NCI-H2227 treated with DMSO at 0.1 percent for 48 hours (cell line): Measurements from ENCODE around the gene NTF4.

Experiments used
- DNase-seq: peaks from one replicate; lab custom pipeline; 2025; lab: John Stamatoyannopoulos, UW

The NTF4 gene, protein sequence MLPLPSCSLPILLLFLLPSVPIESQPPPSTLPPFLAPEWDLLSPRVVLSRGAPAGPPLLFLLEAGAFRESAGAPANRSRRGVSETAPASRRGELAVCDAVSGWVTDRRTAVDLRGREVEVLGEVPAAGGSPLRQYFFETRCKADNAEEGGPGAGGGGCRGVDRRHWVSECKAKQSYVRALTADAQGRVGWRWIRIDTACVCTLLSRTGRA

DNA sequence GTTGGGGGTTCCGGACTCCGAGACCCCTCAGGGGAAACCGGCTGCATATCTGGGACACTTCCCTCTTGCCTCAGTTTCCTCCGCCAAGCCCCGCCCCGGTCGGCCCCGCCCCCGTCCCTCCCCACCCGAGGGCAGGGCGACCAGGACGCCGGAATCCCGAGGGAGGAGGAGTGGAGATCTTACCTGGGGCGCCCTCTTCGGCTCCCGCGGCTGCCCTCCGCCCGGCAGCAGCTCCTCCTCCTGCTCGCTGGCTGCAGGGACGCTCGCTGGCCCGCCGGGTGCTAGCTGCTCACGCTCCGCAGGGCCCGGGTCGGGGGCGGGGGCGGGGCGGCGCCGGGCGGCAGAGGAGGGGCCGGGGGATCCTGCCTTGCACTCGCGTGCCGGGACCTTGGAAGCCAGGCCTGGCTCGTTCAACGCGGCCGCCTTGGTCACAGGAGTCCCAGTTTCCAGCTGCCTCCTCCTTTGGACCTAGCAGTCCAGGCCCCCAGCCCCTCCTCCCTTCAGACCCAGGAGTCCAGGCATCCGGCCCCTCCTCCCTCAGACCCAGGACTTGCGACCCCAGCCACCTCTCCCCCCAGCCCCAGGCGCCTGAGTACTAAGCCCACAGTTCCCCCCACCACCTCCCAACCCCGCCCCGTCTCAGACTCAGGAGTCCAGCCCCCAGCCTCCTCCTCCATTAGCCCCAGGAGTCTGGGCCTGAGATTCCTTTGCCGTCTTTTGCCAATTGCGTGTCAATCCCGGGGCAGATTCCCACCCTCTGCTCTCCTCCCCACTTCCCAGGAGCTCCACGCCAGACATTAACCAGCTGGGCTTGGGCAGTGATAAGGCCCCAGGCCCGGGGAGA lies at the start of gene NTF4:
TSS of gene NTF4 (minus strand) at position 51 of the 844 bp plus-strand sequence. CDS start 2,821 bp downstream, outside the sequence.
- DNase-seq: no peak

DNA sequence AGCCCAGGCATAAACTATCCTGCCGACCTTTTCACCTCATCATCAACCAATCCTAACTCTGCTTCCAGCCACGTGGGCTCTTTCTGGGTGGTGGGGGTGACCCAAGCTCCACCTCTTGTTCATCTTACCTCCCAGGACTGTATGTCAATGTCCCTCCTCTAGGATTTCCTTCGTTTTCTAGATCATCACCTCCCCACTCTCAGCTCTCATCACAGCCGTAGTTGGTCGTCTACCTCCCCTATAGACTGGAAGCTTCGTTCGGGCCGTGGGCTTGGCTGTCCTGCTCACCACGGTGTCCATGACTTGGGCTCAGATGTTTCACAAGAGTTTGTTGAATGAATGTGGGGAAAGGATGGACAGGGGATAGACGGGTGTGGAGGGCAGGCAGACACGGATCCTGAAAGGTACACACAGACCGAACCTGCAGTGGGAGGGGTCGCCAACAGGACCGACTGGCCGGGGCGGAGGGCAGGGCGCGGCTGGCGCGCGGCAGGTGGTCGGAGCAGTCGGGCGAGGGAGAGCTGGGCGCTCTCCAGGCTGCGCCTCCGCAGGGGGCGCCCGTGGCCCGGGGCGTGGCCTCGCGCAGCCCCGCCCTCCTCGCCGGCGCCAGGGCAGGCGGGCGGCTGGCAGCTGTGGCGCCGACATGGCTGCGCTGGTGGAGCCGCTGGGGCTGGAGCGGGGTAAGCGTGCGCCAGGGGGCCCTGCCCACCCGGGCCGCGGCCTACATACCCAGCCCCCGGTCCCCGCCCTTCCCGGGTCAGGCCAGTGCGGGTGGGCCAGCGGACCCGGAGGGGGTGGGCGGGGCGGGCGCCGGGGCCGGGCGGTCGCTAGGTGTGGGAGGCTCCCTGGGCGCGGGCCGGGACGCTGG lies 49.4 kb upstream of the NTF4 start, which contains the start of gene LIN7B:
TSS of gene LIN7B (plus strand) at position 609 of the 868 bp plus-strand sequence. CDS start at position 644, 35 bp downstream.
- peak; percentile 33 for DNase-seq

DNA sequence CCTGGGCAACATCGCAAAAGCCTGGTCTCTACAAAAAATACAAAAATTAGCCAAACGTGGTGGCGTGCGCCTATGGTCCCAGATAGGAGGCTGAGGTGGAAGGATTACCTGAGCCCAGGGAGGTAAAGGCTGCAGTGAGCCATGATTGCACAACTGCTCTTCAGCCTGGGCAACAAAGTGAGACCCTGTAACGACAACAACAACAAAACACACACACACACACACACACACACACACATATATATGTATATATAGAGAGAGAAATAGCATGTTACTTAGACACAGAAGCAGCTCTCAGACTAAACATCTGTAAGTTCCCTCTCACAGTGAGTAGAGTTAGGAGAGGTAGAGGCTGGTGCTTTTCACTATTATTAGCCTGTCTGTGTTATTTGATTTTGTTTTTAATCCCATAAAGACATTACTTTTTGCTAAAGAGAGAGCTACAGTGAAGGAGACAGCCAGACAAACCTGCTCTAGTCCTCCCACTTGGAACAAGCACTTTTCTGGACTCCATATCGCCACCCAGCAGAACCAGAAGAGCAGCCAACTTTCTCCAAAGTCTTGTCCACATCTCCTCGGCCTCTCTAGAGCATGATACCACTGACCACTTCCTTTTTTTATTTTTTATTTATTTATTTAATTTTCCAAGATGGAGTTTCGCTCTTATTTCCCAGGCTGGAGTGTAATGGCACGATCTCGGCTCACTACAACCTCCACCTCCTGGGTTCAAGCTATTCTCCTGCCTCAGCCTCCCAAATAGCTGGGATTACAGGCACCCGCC lies 46.8 kb upstream of the NTF4 start:
- no peak for DNase-seq

DNA sequence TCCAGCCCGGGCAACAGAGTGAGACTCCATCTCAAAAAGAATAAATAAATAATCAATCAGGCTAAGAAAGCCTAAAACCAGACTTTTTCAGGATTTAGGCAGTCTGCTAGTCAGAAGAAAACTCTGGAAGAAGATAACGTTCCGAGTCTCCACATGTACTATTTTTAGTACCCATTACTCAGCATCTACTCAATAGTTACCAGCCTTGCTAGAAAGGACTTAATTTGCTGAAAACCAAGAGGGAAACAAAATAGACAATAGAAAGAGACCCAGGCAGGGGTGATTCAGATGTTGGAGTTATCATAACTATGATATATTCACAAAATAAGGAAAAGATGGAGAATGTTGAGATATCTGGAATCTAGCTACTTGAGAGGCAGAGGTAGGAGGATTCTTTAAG lies 45.9 kb upstream of the NTF4 start:
- DNase-seq: no peak

DNA sequence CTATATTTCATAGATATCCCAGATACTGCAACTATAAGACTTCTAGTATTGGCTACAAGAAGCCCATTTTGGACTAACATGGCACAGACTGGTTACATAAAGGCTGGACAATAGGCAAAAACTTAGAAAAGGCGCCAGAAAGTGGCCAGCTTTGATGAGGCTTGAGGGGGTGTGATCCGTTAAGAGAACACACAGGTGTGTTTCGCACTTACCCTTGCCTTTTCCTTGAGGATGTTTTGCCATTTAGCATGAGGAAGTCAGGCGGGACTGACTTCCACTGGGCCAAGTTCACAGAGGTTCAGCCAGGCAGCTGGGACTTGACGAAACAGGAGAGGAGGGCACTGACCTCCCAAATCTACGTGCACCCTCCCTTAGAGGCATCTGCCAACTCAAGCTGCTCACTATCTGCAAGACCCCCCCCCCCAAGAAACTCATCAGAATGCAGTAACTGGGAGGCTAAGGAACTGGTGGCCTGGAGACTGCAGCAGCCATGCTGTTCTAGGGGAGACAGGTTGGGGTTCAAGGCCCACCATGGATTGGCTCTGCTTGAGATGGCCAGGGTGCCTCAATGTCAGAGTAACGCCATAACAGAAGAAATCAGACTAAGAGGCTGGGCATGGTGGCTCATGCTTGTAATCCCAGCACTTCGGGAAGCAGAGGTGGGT lies 45.1 kb upstream of the NTF4 start:
- no peak for DNase-seq

DNA sequence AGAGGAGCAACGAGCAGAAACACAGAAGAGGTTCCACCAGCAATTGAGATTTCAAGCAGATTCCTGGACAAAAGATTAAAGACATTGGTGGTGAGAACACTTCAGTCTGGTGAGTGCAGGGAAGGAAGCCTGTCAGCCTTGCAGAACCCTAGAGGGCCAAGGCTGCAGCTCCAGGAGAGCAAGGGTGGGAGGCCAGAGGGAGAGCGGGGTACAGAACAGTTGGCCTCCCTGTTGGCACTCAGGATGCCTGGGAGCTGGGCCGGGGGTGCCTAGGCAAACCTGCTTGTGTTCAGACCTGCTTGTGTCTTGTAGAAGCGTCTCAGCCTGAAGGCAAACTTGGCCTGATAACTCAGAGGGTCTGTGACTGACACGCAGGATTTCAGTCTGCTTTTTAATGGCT lies 44.4 kb upstream of the NTF4 start:
- DNase-seq: no peak

DNA sequence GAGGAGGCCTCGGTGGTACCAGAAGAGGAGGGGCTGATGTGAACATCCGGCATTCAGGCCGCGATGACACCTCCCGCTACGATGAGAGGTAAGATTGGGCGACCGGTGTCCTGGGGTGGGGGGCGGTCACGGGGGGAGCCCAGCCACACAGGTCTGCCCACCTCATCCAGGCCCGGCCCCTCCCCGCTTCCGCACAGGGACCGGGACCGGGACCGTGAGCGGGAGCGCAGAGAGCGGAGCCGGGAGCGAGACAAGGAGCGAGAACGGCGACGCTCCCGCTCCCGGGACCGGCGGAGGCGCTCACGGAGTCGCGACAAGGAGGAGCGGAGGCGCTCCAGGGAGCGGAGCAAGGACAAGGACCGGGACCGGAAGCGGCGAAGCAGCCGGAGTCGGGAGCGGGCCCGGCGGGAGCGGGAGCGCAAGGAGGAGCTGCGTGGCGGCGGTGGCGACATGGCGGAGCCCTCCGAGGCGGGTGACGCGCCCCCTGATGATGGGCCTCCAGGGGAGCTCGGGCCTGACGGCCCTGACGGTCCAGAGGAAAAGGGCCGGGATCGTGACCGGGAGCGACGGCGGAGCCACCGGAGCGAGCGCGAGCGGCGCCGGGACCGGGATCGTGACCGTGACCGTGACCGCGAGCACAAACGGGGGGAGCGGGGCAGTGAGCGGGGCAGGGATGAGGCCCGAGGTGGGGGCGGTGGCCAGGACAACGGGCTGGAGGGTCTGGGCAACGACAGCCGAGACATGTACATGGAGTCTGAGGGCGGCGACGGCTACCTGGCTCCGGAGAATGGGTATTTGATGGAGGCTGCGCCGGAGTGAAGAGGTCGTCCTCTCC lies 43.2 kb upstream of the NTF4 start:
- no peak for DNase-seq

DNA sequence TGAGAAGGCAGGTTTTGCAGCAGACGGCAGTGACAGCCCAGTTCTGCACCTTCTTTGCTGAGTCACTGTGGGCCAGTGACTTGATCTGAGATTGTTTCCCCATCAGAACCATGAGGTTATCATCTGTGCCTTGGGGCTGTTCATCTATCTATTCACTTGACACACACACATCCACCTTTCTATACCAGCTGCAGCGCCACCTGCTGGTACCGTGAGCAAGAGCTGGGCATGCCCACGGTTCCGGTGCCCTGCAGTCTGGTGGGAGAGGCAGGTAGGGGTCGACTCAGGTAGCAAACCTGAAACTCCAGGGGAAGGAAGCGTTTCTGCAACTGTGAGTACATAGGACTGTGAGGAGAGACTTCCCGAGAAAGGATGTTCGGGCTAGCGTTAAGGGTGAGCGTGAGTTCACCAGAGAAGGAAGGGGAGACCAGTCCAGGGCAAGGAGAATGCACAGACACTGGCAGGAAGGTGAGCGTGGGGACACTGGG lies 42.1 kb upstream of the NTF4 start:
- no peak for DNase-seq

DNA sequence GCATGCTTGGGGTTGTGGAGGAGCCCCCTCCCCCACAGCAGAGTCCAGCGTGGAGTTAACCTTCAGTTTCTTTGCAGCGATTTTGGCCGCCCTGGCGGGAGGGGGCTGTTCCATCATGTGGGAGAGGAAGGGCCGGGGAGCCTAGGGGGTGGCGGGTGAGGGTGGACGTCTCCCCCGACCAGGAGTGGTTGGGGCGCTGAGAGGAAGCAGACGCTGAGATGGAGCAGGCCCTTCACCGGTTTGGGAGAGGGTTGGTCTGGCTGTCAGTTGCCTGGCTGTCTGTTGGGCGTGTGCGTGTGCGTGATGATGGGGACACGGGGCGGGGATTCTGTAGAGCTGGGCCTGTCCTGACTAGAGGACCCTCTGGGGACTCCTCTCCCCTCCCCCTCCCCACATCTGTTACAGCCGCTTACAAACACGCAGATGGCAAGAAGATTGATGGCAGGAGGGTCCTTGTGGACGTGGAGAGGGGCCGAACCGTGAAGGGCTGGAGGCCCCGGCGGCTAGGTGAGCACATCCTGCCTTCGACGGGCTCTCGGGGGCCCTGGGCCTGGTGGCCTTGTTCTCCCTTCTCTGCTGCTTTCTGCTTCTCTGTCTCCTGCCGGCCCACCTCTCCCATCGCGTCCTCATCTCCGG lies 39.7 kb upstream of the NTF4 start:
- no peak for DNase-seq

DNA sequence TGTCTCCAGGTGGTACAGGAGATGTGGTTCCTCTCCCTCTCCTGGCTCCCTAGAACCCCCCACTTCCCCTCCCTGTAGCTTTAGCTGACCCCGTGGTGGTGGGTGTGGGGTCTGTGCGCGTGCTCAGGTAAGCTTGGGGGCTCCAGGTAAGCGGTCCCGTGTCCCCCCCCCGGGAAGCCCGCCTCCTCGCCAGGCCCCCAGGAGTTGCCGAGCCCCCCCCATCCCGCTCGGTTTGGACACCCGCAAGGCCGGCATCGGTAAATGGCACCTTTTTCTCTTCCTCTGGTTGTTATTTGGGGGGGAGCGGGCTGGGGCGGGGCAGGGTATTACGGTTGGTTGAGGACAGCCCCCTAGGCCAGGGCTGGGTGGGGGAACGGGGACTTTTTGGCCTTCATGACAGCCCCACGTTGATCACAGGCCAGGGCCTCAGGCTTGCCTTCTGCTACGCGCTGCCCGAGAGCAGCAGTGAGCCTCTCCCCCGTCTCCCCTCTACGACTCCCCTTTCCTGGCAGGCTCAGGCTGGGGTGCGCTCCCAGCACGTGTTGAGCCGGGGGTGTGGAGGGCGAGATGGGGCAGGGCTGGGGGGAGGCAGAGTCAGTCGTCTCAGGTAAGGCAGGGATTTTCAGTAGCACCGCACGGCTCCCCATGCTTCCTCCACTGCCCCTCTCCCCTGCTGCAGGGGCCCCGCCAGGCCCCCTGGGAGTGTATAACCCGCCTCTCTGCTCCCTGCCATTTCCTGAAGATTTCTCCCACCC lies 38.9 kb upstream of the NTF4 start:
- DNase-seq: no peak

DNA sequence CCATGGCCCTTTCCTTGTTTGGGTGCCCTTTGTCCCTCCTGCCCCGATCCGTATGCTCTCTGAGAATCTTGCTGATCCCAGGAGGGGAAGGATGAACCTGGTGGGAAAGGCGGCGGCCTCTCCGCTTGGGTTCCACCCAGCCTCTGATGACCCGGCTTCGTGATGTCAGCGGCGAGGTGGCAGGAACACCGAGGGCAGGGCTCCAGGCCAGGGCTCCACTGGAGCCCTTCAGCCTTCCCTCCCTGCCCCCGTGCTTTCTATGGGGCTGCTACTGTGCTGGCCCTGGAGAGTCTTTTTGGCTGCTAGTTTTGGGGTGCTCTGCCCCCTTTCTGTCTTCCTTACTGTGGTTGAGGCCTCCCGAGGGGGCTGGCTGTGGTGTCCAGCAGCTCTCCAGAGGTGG lies 37.7 kb upstream of the NTF4 start:
- no peak for DNase-seq

DNA sequence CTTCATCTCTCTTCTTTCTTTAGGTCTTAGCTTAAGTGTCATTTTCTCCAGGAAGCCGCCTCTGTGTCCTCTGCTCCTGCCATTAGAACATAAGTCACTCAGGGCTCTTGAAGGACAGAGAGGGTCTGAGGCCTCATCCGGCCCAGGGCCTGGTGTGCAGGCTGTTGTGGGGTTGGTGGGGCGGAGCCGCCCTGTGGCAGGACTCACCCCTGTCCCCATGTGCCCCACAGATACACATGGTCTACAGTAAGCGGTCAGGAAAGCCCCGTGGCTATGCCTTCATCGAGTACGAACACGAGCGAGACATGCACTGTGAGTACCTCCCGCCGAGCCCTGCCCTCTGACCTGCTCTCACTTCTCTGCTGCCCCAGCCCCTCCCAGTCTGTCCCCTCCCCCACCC lies 36.5 kb upstream of the NTF4 start:
- no peak for DNase-seq

DNA sequence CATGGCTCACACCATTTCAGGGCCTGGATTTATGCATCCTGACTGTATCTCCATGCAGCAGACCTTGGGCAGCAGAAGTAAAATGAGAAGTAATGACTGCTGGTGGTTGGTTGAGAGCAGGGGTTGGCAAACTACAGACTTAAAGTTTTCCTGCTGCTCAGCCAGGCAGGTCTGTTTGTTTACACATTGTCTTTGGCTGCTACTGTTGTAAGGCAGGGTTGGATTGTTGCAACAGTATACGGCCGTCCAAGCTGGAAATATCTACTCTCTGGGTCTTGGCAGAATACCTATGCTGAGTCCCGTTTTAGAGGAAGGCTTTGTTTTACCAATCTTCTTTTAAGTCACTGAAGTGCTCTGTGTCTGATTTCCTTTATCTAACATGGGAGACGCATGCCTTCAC lies 34.2 kb upstream of the NTF4 start:
- no peak for DNase-seq

DNA sequence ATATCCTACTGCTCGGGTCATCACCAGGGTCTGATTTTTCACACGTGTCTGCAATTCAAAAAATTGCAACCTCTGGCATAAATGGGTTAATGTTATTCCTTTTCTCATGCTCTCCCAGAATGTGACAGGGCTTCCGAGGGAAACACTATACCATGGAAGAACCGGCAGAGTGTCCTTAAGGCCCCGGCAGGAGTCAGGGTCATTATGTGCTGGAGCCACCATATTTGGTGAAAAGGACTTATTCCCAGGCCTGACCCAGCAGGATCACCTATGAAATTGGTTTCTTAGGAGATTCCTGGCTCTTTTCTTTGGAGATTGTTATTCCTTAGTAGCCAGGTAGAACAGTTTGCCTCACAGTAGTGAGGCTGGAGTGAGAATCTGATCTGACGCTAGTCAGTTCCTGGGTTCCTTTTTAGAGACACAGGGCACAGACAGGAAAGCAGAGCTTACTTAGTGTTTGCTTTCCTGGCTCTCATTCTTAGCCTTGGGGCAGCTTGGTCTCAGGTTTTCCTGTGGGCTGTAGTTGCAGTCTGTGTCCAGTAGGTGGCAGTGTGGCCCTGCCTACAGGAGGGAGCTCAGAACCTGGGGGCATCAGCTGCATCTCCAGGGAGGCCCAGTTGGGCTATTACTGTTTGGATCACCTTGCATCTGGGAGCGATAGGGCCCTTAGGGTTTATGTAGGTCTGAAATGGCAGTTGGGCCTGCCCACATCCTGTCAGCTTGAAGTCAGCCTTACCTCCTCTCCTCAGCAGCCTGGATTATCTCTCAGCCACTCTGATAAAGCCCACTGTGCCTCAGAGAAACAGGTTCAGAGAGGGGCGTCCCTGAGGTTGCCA lies 33.1 kb upstream of the NTF4 start:
- DNase-seq: peak; percentile 68

DNA sequence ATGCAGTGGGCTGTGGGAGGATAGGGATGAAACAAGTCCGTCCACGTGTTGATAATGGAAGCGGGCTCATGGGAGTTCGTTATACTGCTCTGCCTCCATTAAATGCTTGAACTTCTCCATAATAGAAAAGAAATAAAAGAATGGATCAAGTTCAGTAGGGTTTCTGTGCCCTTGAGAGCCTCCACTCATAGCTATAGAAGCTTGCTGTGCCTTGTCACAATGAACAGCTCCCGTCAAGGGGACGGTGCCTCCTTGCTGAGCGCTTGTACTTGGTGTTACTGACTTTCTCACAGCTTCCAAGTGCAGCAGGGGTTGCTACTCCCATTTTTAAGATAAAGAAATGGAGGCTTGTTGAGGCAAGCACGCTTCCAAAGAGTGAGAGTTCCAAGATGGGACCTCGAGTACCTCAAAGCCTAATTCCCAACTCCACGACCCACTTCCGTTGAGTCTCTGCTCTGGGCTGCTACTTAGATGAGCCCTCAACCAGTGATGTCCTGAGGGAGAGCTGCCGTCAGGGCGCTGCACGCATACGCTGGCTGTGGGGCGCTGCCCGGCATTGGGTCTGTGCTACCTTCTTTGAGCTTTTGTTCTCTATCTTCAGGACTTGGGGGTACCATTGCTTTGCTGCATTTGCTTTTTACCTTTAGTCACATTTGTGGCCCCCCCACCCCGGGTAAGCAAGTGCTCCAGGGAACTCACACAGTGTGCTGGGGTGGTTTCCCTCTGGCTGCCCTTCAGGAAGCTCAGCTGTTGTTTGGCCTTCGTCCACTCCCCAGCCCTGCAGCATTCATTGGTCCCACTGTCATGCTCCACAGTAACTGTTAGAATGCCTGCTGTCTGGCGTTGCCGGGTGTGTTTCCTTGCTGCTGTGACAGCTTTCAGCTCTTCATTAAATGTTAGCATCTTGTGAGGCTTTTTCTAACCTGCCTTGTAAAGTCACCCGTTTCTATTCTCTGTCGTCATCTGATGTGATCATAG lies 30.2 kb upstream of the NTF4 start:
- DNase-seq: no peak

DNA sequence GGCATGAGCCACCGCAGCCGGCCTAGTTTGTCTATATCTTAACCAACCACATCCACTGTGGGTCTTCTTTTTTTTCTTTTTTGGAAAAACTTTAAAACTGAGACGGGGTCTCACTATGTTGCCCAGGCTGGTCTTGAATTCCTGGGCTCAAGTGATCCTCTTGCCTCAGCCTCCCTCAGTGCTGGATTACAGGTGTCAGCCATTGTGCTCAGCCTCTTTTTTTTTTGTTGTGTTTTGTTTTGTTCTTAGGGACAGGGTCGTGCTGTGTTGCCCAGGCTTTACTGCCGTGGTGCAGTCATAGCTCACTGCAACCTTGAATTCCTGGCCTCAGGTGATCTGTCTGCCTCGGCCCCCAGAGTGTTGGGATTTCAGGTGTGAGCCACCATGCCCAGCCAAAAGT lies 28.1 kb upstream of the NTF4 start:
- no peak for DNase-seq
